Right forelimb (tissue), 1 donor: ENCODE data around the gene CRADD.

Experiments used
- DNase-seq: peaks from one replicate; pipeline ENCODE4 v3.0.0-alpha.2; 2018

Gene CRADD

GRCh38 chr12:93819050-93819491 lies 141.9 kb downstream of the CRADD start:
- DNase-seq, result no peak

- DNase-seq, result no peak
Observed at GRCh38 chr12:93823616-93824391, 146.6 kb downstream of the CRADD start.

- DNase-seq, result no peak
Observed at GRCh38 chr12:93824514-93825500, 147.6 kb downstream of the CRADD start.

- no peak for DNase-seq
Observed at GRCh38 chr12:93825501-93825888, 148.3 kb downstream of the CRADD start.

GRCh38 chr12:93825931-93826555 lies 148.9 kb downstream of the CRADD start:
- DNase-seq, result no peak

- no peak for DNase-seq
Observed at GRCh38 chr12:93827179-93827578, 150.0 kb downstream of the CRADD start.

- DNase-seq, result no peak
Observed at GRCh38 chr12:93827669-93828068, 150.5 kb downstream of the CRADD start.

- no peak for DNase-seq
Observed at GRCh38 chr12:93829016-93829415, 151.8 kb downstream of the CRADD start.

GRCh38 chr12:93831374-93831773 lies 154.2 kb downstream of the CRADD start:
- DNase-seq, result no peak

GRCh38 chr12:93832131-93832530 lies 155.0 kb downstream of the CRADD start:
- no peak for DNase-seq

GRCh38 chr12:93833946-93834345 lies 156.8 kb downstream of the CRADD start:
- DNase-seq, result no peak

GRCh38 chr12:93836620-93837260 lies 159.6 kb downstream of the CRADD start:
- DNase-seq, result no peak

GRCh38 chr12:93838193-93838592 lies 161.0 kb downstream of the CRADD start:
- no peak for DNase-seq

- no peak for DNase-seq
Observed at GRCh38 chr12:93839064-93839463, 161.9 kb downstream of the CRADD start.

- DNase-seq, result no peak
Observed at GRCh38 chr12:93841671-93842070, 164.5 kb downstream of the CRADD start.

GRCh38 chr12:93844164-93844784 lies 167.1 kb downstream of the CRADD start:
- no peak for DNase-seq

GRCh38 chr12:93846936-93847516 lies 169.9 kb downstream of the CRADD start:
- DNase-seq, result no peak

- DNase-seq, result no peak
Observed at GRCh38 chr12:93847517-93848474, 170.6 kb downstream of the CRADD start.

GRCh38 chr12:93848523-93849101 lies 171.4 kb downstream of the CRADD start:
- DNase-seq, result no peak

GRCh38 chr12:93849946-93850345 lies 172.8 kb downstream of the CRADD start:
- no peak for DNase-seq
